ENCODE measurements around the gene MOCS3.
A peak's percentile ranks its signal among the peaks of the same experiment; 100 is the strongest.

Gene MOCS3

GRCh38 chr20:50958615-50959542 is at the start of gene MOCS3:
TSS of gene MOCS3 (plus strand) at chr20:50958818. CDS start at chr20:50958843, 25 bp downstream.
- CTCF ChIA-PET: interaction anchor here (0.8 to 4.2 kb wide), 8 partner anchors 13 to 168 kb away, joined by 3 to 36 read pairs (median 6); partner anchors contain the start of genes ADNP and BCAS4

GRCh38 chr20:50909413-50909812 is 49.2 kb upstream of the MOCS3 start:
- POLR2A ChIA-PET: no interaction called here
- CTCF ChIA-PET: interaction anchor here (1.3 to 11.1 kb wide), 4 partner anchors 10 to 115 kb away, joined by 3 to 191 read pairs (median 14); partner anchors contain the start of genes ADNP and BCAS4

More at GRCh38 chr20:50958615-50959542, at the start of gene MOCS3:
- POLR2A ChIA-PET: interaction anchor here (0.5 to 2.1 kb wide), 6 partner anchors 10 to 227 kb away, joined by 3 to 27 read pairs (median 4); partner anchors contain the start of genes ADNP and PARD6B
- TF ChIP-seq CTCF (IDR thresholded peaks at IDR 0.05; ENCODE audit: control extremely low read depth, extremely low read depth, low read depth, missing control alignments): peak; percentile 9
- peak; percentile 90 for DNase-seq (ENCODE audit: extremely low spot score)

GRCh38 chr20:50911030-50911429 is 47.6 kb upstream of the MOCS3 start:
- ChIA-PET POLR2A (no interaction called here), CTCF (interaction anchor here (1.1 to 11.1 kb wide), 7 partner anchors 8 to 117 kb away, joined by 3 to 191 read pairs (median 4); partner anchors contain the start of genes ADNP and BCAS4)
- DNase-seq (ENCODE audit: extremely low spot score): no peak
- no peak for TF ChIP-seq CTCF (IDR thresholded peaks at IDR 0.05; ENCODE audit: control extremely low read depth, extremely low read depth, low read depth, missing control alignments)

More at GRCh38 chr20:50909413-50909812, 49.2 kb upstream of the MOCS3 start:
- DNase-seq (ENCODE audit: extremely low spot score): no peak
- no peak for TF ChIP-seq CTCF (IDR thresholded peaks at IDR 0.05; ENCODE audit: control extremely low read depth, extremely low read depth, low read depth, missing control alignments)

GRCh38 chr20:50911716-50912115 is 46.9 kb upstream of the MOCS3 start:
- CTCF ChIA-PET: interaction anchor here (1.4 to 11.1 kb wide), 6 partner anchors 9 to 118 kb away, joined by 3 to 191 read pairs (median 4); partner anchors contain the start of genes ADNP and BCAS4
- peak; percentile 47 for DNase-seq (ENCODE audit: extremely low spot score)

GRCh38 chr20:50913690-50914375 is 44.8 kb upstream of the MOCS3 start:
- no peak for TF ChIP-seq CTCF (IDR thresholded peaks at IDR 0.05; ENCODE audit: control extremely low read depth, extremely low read depth, low read depth, missing control alignments)
- ChIA-PET CTCF (interaction anchor here (1.5 to 11.1 kb wide), 4 partner anchors 10 to 123 kb away, joined by 3 to 191 read pairs (median 12); partner anchors contain the start of genes ADNP and BCAS4), POLR2A (no interaction called here)
- no peak for DNase-seq (ENCODE audit: extremely low spot score)

More at GRCh38 chr20:50911716-50912115, 46.9 kb upstream of the MOCS3 start:
- POLR2A ChIA-PET: interaction anchor here (0.6 to 0.8 kb wide), 3 partner anchors 9 to 95 kb away, joined by 3 to 12 read pairs (median 4); no protein-coding TSS in a partner anchor
- no peak for TF ChIP-seq CTCF (IDR thresholded peaks at IDR 0.05; ENCODE audit: control extremely low read depth, extremely low read depth, low read depth, missing control alignments)

- TF ChIP-seq CTCF (IDR thresholded peaks at IDR 0.05; ENCODE audit: control extremely low read depth, extremely low read depth, low read depth, missing control alignments): no peak
- ChIA-PET CTCF (interaction anchor here (0.8 to 11.1 kb wide), 4 partner anchors 12 to 125 kb away, joined by 3 to 191 read pairs (median 12); partner anchors contain the start of genes ADNP and BCAS4), POLR2A (no interaction called here)
- no peak for DNase-seq (ENCODE audit: extremely low spot score)
Measured at GRCh38 chr20:50915424-50915823, 43.2 kb upstream of the MOCS3 start.
